ENCODE data around the gene SYNDIG1L. TPM values are rescaled to one million over a fixed set of nuclear protein-coding genes. Genes with fewer than 3 reads are reported as not detected.
"Not testable (repeated sequence)": the region's sequence is repeated elsewhere in the genome, so short reads cannot be mapped to it uniquely, and the experiment has no call there.

SYNDIG1L gene
- total RNA-seq, 1 experiment from 2014 or later: 0.33 TPM

GRCh38 chr14:74456684-74457564 lies 30.9 kb upstream of the SYNDIG1L start:
- H2BK5ac ChIP-seq (ENCODE audit: insufficient read length, low read length): no peak overlapping the region
- TF ChIP-seq CTCF (conservative IDR thresholded peaks at IDR 0.05): no peak
- H2BK12ac ChIP-seq (ENCODE audit: insufficient read length, low read depth, low read length): no peak overlapping the region
- no peaks in the 10 kb centered on the region for H3K27me3 ChIP-seq (ENCODE audit: insufficient read depth, low read length)
- H3K9ac ChIP-seq (ENCODE audit: extremely low read depth, insufficient read length, low read length): no peak overlapping the region
- no peaks in the 10 kb centered on the region for H3K4me1 ChIP-seq (ENCODE audit: insufficient read depth, low read length)
- peaks cover 3% of the 10 kb centered on the region for H3K27me3 Mint-ChIP-seq (ENCODE audit: low read depth)
- DNase-seq: no peak
- H4K5ac ChIP-seq (ENCODE audit: insufficient read length, low read depth, low read length): no peak overlapping the region
- no peak overlapping the region for H2BK20ac ChIP-seq (ENCODE audit: low read depth, low read length, poor library complexity, severe bottlenecking)
- no peaks in the 10 kb centered on the region for H3K79me2 ChIP-seq (ENCODE audit: insufficient read depth, low read length)
- H3K4me3 Mint-ChIP-seq: no peak overlapping the region
- H4K20me1 ChIP-seq (ENCODE audit: control insufficient read depth, insufficient read depth, insufficient read length): no peaks in the 10 kb centered on the region
- whole genome bisulfite sequencing (ENCODE audit: extremely low coverage, insufficient read length, low lambda C conversion rate): no CpG with 5 or more reads among the region's 17 CpGs
- H3K18ac ChIP-seq (ENCODE audit: insufficient read length, low read depth, low read length): no peak overlapping the region
- no peak overlapping the region for H4K8ac ChIP-seq (replicated peaks; ENCODE audit: insufficient read length, low read depth, low read length)
- peak overlapping the region in 2 of 3 experiments; percentile 20 to 62; a peak in 2 of 7 replicates for H3K27ac Mint-ChIP-seq
- no peaks in the 10 kb centered on the region for H3K23me2 ChIP-seq (ENCODE audit: insufficient read length, low read depth, low read length, poor library complexity, severe bottlenecking)
- no peak overlapping the region for H3T11ph ChIP-seq (ENCODE audit: low read length)
- peaks cover 5 to 21% of the 10 kb centered on the region in 2 experiments for H3K4me1 Mint-ChIP-seq
- no peak overlapping the region for H3K23ac ChIP-seq (ENCODE audit: insufficient read length, low read depth, low read length)
- H3K79me1 ChIP-seq (ENCODE audit: insufficient read depth, low read depth, low read length, poor library complexity, severe bottlenecking): no peaks in the 10 kb centered on the region
- H3K9me3 ChIP-seq (ENCODE audit: control insufficient read depth, low read depth, low read length): no peaks in the 10 kb centered on the region
- no peak overlapping the region for H2BK120ac ChIP-seq (ENCODE audit: low read depth, low read length, poor library complexity, severe bottlenecking)
- H3K56ac ChIP-seq (ENCODE audit: insufficient read length, low read depth, low read length): no peak overlapping the region
- H2BK15ac ChIP-seq (ENCODE audit: low read depth, low read length): no peak overlapping the region
- no peak overlapping the region for H4K91ac ChIP-seq (ENCODE audit: insufficient read length, low read depth, low read length)
- H3K9me3 Mint-ChIP-seq: peaks cover 18 to 22% of the 10 kb centered on the region in 2 experiments
- H2AFZ ChIP-seq (ENCODE audit: low read length): no peak overlapping the region
- H3K14ac ChIP-seq (ENCODE audit: insufficient read depth, low read length): no peak overlapping the region
- no peak overlapping the region for H3K4ac ChIP-seq (ENCODE audit: low read depth, low read length)
- H3K4me2 ChIP-seq (ENCODE audit: insufficient read depth, insufficient read length, low read length): no peak overlapping the region
- peaks cover 11 to 20% (median 16%) of the 10 kb centered on the region in 3 experiments; a peak in 6 of 7 replicates for H3K36me3 Mint-ChIP-seq (ENCODE audit: insufficient read depth in 1 of 3, low read depth in 3 of 3)
- no peak overlapping the region for H2AK5ac ChIP-seq (ENCODE audit: insufficient read length, low read length)
- H3K27ac ChIP-seq (ENCODE audit: insufficient read length, low read depth, low read length): no peak overlapping the region

GRCh38 chr14:74454397-74454796 lies 28.4 kb upstream of the SYNDIG1L start:
- H3K18ac ChIP-seq (ENCODE audit: insufficient read length, low read depth, low read length); H3K14ac ChIP-seq (ENCODE audit: insufficient read depth, low read length); H3K9ac ChIP-seq (ENCODE audit: extremely low read depth, insufficient read length, low read length); H3K23ac ChIP-seq (ENCODE audit: insufficient read length, low read depth, low read length); H3K79me1 ChIP-seq (ENCODE audit: insufficient read depth, low read depth, low read length, poor library complexity, severe bottlenecking); H4K91ac ChIP-seq (ENCODE audit: insufficient read length, low read depth, low read length); H3K79me2 ChIP-seq (ENCODE audit: insufficient read depth, low read length); H3K27ac ChIP-seq (ENCODE audit: insufficient read length, low read depth, low read length); H2BK120ac ChIP-seq (ENCODE audit: low read depth, low read length, poor library complexity, severe bottlenecking); H3K23me2 ChIP-seq (ENCODE audit: insufficient read length, low read depth, low read length, poor library complexity, severe bottlenecking); H2BK5ac ChIP-seq (ENCODE audit: insufficient read length, low read length); H3K27ac Mint-ChIP-seq; H3K4me1 ChIP-seq (ENCODE audit: insufficient read depth, low read length); H3K27me3 ChIP-seq (ENCODE audit: insufficient read depth, low read length); H2AFZ ChIP-seq (ENCODE audit: low read length); DNase-seq; H2BK15ac ChIP-seq (ENCODE audit: low read depth, low read length); H3K4ac ChIP-seq (ENCODE audit: low read depth, low read length); H4K8ac ChIP-seq (replicated peaks; ENCODE audit: insufficient read length, low read depth, low read length); H3K56ac ChIP-seq (ENCODE audit: insufficient read length, low read depth, low read length); H3K27me3 Mint-ChIP-seq (ENCODE audit: low read depth); H3K4me2 ChIP-seq (ENCODE audit: insufficient read depth, insufficient read length, low read length); H4K20me1 ChIP-seq (ENCODE audit: control insufficient read depth, insufficient read depth, insufficient read length); H2BK12ac ChIP-seq (ENCODE audit: insufficient read length, low read depth, low read length); H2AK5ac ChIP-seq (ENCODE audit: insufficient read length, low read length); H2BK20ac ChIP-seq (ENCODE audit: low read depth, low read length, poor library complexity, severe bottlenecking); H3T11ph ChIP-seq (ENCODE audit: low read length); H4K5ac ChIP-seq (ENCODE audit: insufficient read length, low read depth, low read length); H3K9me3 ChIP-seq (ENCODE audit: control insufficient read depth, low read depth, low read length); H3K4me3 Mint-ChIP-seq: not testable (repeated sequence)
- WGBS (ENCODE audit: extremely low coverage, insufficient read length, low lambda C conversion rate): no CpG with 5 or more reads among the region's 5 CpGs
- peaks cover 11 to 20% (median 16%) of the 10 kb centered on the region in 3 experiments; a peak in 6 of 7 replicates for H3K36me3 Mint-ChIP-seq (ENCODE audit: insufficient read depth in 1 of 3, low read depth in 3 of 3)
- H3K9me3 Mint-ChIP-seq: peaks cover 18 to 22% of the 10 kb centered on the region in 2 experiments
- peaks cover 5 to 10% of the 10 kb centered on the region in 2 experiments for H3K4me1 Mint-ChIP-seq
